A549 (cell line): ENCODE data around the gene ALG8.

Experiments
- MAX ChIP-seq: IDR thresholded peaks from 2 replicates; pipeline ENCODE4 v1.6.1; 2012
- SREBF2 ChIP-seq: fragments of 450-650 bp; IDR thresholded peaks from 2 replicates; pipeline ENCODE4 v1.6.1; 2014; ENCODE audit warnings: mild to moderate bottlenecking, moderate library complexity

- no peak for TF ChIP-seq SREBF2
- no peak for TF ChIP-seq MAX
Measured at GRCh38 chr11:78151804-78152203, 12.4 kb upstream of the ALG8 start.
